Measurements from ENCODE around the gene MRPS26.
"Not testable (repeated sequence)": the region's sequence is repeated elsewhere in the genome, so short reads cannot be mapped to it uniquely, and the experiment has no call there.

MRPS26 gene

GRCh38 chr20:3013771-3014170 lies 32.1 kb upstream of the MRPS26 start:
- TF ChIP-seq CTCF (IDR thresholded peaks at IDR 0.05; ENCODE audit: low read length, missing control alignments): no peak
- no peak overlapping the region for H3K4me3 ChIP-seq (replicated peaks; ENCODE audit: low read depth, low read length)
- no peak for DNase-seq (ENCODE audit: low read depth)

GRCh38 chr20:3014179-3014578 lies 31.7 kb upstream of the MRPS26 start:
- DNase-seq (ENCODE audit: low read depth): no peak
- no peak overlapping the region for H3K4me3 ChIP-seq (replicated peaks; ENCODE audit: low read depth, low read length)
- TF ChIP-seq CTCF (IDR thresholded peaks at IDR 0.05; ENCODE audit: low read length, missing control alignments): no peak

GRCh38 chr20:3014662-3015061 lies 31.2 kb upstream of the MRPS26 start:
- TF ChIP-seq CTCF (IDR thresholded peaks at IDR 0.05; ENCODE audit: low read length, missing control alignments): no peak
- no peak for DNase-seq (ENCODE audit: low read depth)
- H3K4me3 ChIP-seq (replicated peaks; ENCODE audit: low read depth, low read length): no peak overlapping the region

- not testable (repeated sequence) for H3K4me3 ChIP-seq (replicated peaks; ENCODE audit: low read depth, low read length); DNase-seq (ENCODE audit: low read depth)
Observed at GRCh38 chr20:3015302-3015701, 30.6 kb upstream of the MRPS26 start.

- H3K4me3 ChIP-seq (replicated peaks; ENCODE audit: low read depth, low read length): no peak overlapping the region
- DNase-seq (ENCODE audit: low read depth): no peak
- TF ChIP-seq CTCF (IDR thresholded peaks at IDR 0.05; ENCODE audit: low read length, missing control alignments): no peak
Observed at GRCh38 chr20:3021327-3021726, 24.5 kb upstream of the MRPS26 start.

GRCh38 chr20:3021777-3022176 lies 24.1 kb upstream of the MRPS26 start:
- H3K4me3 ChIP-seq (replicated peaks; ENCODE audit: low read depth, low read length): no peak overlapping the region
- DNase-seq (ENCODE audit: low read depth): no peak
- no peak for TF ChIP-seq CTCF (IDR thresholded peaks at IDR 0.05; ENCODE audit: low read length, missing control alignments)

- DNase-seq (ENCODE audit: low read depth); H3K4me3 ChIP-seq (replicated peaks; ENCODE audit: low read depth, low read length): not testable (repeated sequence)
Observed at GRCh38 chr20:3022559-3023490, 23.0 kb upstream of the MRPS26 start.

- H3K4me3 ChIP-seq (replicated peaks; ENCODE audit: low read depth, low read length): no peak overlapping the region
- DNase-seq (ENCODE audit: low read depth): no peak
- no peak for TF ChIP-seq CTCF (IDR thresholded peaks at IDR 0.05; ENCODE audit: low read length, missing control alignments)
Observed at GRCh38 chr20:3027987-3028386, 17.9 kb upstream of the MRPS26 start.

Measured in fibroblast of pulmonary artery (primary cell).